GM10248 (cell line): ENCODE measurements around the gene MAP3K10.

Source experiments
- CTCF ChIA-PET: fragments of 300-600 bp; sonication (Branson Sonifier 250); formaldehyde crosslinking; extraction: SDS; loops from one replicate; lab custom pipeline; 2021; ENCODE audit warnings: antibody characterized with exemption; lab: Yijun Ruan, JAX
- POLR2A ChIA-PET: fragments of 350-650 bp; sonication (Branson Sonifier 250); formaldehyde crosslinking; extraction: SDS; loops from one replicate; lab custom pipeline; 2020; ENCODE audit warnings: antibody characterized with exemption; lab: Yijun Ruan, JAX
- DNase-seq: peaks from one replicate; pipeline ENCODE4 v3.0.0; 2012; ENCODE audit errors: extremely low spot score
- TF ChIP-seq, protein P1 (sequence below): IDR thresholded peaks from 2 replicates; pipeline ENCODE4 v1.5.1; 2012; ENCODE audit warnings: mild to moderate bottlenecking, low read depth; ENCODE audit errors: extremely low read depth, missing control alignments, control extremely low read depth

Gene MAP3K10

DNA sequence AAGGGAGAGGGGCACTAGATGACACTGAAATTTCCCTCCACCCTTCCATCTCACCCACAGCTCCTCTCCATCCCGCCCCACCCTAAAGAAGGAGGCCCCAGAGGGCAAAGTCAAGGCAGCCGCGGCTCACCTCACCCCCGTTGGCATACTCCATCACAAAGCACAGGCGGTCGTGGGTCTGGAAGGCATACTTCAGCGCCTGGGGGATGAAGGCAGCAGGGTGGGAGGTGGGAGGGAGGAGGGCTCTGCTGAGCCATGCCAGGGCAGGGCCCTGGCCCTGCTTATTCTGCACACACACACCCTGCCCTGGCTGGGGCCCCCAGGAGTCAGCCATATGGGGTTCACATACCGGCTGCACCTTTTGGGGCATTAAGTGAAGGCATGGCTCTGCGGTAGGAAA lies 47.5 kb downstream of the MAP3K10 start:
- TF ChIP-seq, protein P1, sequence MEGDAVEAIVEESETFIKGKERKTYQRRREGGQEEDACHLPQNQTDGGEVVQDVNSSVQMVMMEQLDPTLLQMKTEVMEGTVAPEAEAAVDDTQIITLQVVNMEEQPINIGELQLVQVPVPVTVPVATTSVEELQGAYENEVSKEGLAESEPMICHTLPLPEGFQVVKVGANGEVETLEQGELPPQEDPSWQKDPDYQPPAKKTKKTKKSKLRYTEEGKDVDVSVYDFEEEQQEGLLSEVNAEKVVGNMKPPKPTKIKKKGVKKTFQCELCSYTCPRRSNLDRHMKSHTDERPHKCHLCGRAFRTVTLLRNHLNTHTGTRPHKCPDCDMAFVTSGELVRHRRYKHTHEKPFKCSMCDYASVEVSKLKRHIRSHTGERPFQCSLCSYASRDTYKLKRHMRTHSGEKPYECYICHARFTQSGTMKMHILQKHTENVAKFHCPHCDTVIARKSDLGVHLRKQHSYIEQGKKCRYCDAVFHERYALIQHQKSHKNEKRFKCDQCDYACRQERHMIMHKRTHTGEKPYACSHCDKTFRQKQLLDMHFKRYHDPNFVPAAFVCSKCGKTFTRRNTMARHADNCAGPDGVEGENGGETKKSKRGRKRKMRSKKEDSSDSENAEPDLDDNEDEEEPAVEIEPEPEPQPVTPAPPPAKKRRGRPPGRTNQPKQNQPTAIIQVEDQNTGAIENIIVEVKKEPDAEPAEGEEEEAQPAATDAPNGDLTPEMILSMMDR: no peak
- POLR2A ChIA-PET: no interaction called here
- DNase-seq: no peak
- CTCF ChIA-PET: no interaction called here

DNA sequence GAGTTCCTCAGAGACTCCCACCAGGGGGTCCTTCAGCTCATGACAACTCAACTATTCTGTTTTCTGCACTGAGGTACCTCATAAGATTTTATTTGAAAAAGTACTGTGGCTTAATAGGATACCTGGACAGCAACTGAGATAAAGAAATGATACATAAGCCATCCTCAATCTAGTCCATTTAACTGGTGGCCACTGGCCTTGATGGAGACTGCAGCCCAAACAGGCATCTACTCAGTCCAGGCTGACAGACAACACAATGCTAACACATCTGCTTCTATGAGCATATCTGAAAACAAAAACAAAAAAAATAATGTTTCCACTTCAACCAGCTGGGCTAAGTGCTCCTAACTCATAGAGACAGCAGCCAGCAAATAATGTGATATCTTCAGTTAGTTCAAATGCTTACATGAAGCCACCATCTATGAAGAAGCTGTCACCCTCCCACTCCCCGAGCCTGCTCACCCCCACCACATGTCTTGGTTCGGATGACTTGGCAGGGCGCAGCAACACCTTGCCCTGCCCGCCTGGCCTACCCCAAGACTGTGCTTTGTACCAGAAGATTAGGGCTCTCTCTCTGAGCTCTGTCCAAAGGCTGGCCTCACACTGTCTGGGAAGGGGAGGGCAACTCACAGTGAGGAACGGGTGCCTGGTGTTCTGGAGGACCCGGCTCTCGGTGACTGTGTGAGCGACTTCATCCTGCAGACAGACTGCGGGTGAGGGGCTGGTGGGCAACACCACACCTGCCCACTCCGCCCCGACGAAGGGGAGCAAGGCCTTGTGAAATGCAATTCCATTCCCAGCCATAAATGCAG lies 48.4 kb downstream of the MAP3K10 start:
- TF ChIP-seq, protein P1: no peak
- ChIA-PET CTCF (no interaction called here), POLR2A (no interaction called here)
- DNase-seq: no peak

DNA sequence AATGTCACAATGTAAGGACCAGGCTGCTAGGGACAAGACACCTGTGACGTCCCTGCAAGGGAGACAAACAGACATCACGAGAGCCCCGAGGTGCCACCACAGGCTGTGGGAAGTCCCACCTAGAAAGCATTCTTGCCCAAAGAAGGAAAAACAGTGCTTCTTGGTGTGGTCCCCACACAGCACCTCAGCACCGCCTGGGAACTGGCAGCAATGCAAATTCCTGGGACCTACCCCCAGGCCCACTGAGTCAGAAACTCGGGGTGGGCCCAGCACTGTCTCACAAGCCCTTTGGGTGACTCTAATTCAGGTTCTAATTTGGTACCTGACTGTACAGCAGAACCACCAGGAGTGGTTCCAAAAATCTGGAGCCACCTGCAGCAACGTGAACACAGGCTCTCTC lies 49.1 kb downstream of the MAP3K10 start:
- POLR2A ChIA-PET: no interaction called here
- CTCF ChIA-PET: no interaction called here
- TF ChIP-seq, protein P1: no peak
- no peak for DNase-seq

DNA sequence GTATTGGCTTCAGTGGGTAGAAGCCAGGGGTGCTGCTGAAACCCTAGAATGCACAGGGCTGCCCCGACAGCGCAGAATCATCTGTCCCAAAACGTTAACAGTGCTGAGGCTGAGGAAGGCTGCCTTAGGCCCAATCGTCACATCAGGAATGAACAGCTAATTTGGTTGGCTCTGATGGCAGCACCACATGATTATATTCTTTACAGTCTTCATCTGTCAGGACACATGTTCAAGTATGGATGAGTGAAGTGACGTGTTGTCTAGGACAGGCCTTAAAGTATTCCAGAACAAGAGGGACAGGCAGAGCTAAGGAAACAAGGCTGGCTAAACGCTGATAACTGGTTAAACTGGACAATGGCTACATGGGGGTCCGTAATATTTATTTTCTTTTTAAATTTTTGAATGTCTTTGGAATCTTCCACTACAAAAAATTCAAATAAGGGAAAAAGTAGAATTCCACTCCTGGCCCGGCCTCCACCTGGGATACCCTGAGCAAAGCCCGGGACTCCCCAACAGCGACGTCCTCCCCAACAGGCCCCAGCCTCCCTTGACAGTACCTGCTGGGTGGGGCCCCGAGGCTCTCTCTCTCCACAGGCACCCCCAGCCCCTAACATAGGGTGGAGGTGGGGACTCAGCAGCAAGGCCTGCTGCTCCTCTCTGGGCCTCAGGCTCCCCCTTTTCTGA lies 50.0 kb downstream of the MAP3K10 start:
- ChIA-PET POLR2A (no interaction called here), CTCF (no interaction called here)
- DNase-seq: no peak
- TF ChIP-seq, protein P1: no peak

DNA sequence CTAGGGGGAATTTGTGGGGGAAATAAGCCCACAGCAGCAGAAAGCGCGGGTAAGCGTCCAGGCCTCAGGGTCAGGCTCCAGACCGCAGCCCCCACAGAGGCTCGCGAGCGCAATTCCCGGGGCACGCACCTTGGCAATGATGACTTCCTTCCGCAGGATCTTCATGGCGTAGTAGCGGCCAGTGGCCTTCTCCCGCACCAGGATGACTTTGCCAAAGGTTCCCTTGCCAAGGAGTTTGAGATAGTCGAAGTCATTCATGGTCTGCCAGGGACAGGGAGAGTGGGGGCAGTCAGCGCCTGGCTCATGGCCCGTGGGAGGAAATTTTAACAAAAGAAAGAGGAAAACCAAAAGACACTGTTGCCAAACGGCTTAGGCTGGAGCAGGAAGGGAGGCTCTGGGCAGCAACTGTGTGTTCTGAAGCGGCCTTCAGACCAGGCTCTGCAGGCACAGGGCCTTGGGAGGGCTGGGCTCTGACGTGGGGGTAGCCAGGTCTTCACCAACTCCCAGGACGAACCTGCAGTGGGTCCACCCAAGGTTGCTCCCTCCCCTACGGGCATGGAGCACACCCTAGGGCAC lies 50.7 kb downstream of the MAP3K10 start:
- DNase-seq: no peak
- ChIA-PET POLR2A (no interaction called here), CTCF (no interaction called here)
- TF ChIP-seq, protein P1: no peak

DNA sequence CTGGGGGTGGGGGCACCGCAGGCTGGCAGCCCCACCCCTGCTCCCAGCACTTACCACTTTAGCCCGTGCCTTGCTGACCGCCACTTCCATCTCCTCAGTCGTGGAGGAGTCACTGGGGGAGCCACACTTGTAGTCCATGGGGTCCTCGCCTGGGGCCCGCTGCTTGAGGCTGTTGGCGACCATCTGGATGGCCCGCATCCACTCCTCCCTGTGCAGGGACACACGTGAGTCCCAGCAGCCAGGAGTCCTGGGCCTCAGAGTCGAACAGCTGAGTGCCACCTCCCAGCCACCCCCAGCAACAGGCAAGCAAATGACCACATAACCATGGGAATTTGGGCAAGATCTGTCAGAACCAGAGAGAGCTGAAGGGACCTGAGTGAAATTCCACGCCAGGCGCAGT lies 51.3 kb downstream of the MAP3K10 start:
- POLR2A ChIA-PET: no interaction called here
- CTCF ChIA-PET: no interaction called here
- DNase-seq: no peak
- TF ChIP-seq, protein P1: no peak
